GM23338 (cell line): ENCODE data around the gene DENND2A. TPM values are rescaled to one million over a fixed set of nuclear protein-coding genes. Genes with fewer than 3 reads are reported as not detected.

Experiments
- ATAC-seq: fragments of 200-7000 bp; cut with Tn5 transposase; 3 replicates; pipeline ENCODE4 v1.9.1; 2020
- DNase-seq: peaks from one replicate; pipeline ENCODE4 v3.0.0-alpha.2; 2015; ENCODE audit warnings: low spot score
- H2AFZ ChIP-seq: fragments of 200-600 bp; sonication (generic); 2 replicates; pipeline ENCODE4 v1.8.0; 2016; ENCODE audit warnings: antibody characterized with exemption, mild to moderate bottlenecking, moderate library complexity
- H3F3A ChIP-seq: fragments of 200-600 bp; sonication (generic); replicated peaks from 2 replicates; pipeline ENCODE4 v1.8.0; 2017; ENCODE audit warnings: antibody characterized with exemption, mixed run types, low read depth
- H3K27ac ChIP-seq: fragments of 200-600 bp; sonication (generic); 2 replicates; pipeline ENCODE4 v1.6.1; 2016; ENCODE audit warnings: low read depth
- H3K27me3 ChIP-seq: fragments of 200-600 bp; sonication (generic); 2 replicates; pipeline ENCODE4 v1.8.0; 2016; ENCODE audit warnings: mild to moderate bottlenecking, mixed run types, moderate library complexity; ENCODE audit not compliant: insufficient read depth
- H3K36me3 ChIP-seq: fragments of 200-600 bp; sonication (generic); 2 replicates; pipeline ENCODE4 v1.8.0; 2016; ENCODE audit warnings: mild to moderate bottlenecking; ENCODE audit not compliant: insufficient read depth
- H3K4me1 ChIP-seq: fragments of 200-600 bp; sonication (generic); 2 replicates; pipeline ENCODE4 v1.8.0; 2016; ENCODE audit warnings: mild to moderate bottlenecking, moderate library complexity; ENCODE audit not compliant: insufficient read depth
- H3K4me2 ChIP-seq: fragments of 200-600 bp; sonication (generic); 2 replicates; pipeline ENCODE4 v1.7.1; 2017; ENCODE audit warnings: mixed run types
- H3K4me3 ChIP-seq: fragments of 200-600 bp; sonication (generic); 2 replicates; pipeline ENCODE4 v1.6.1; 2016; ENCODE audit warnings: mixed run types
- H3K79me2 ChIP-seq: fragments of 200-600 bp; sonication (generic); replicated peaks from 2 replicates; pipeline ENCODE4 v1.8.0; 2017; ENCODE audit warnings: mild to moderate bottlenecking; ENCODE audit not compliant: insufficient read depth
- H3K9me2 ChIP-seq: fragments of 200-600 bp; sonication (generic); 2 replicates; pipeline ENCODE4 v1.8.0; 2017; ENCODE audit not compliant: insufficient read depth
- H4K20me1 ChIP-seq: fragments of 200-600 bp; sonication (generic); replicated peaks from 2 replicates; pipeline ENCODE4 v1.8.0; 2017; ENCODE audit warnings: mild to moderate bottlenecking; ENCODE audit not compliant: insufficient read depth
- H3K27ac Mint-ChIP-seq: 2 replicates; pipeline ENCODE4 v1.8.0; 2020; ENCODE audit warnings: inconsistent platforms, mild to moderate bottlenecking, moderate library complexity, mixed read lengths
- H3K27me3 Mint-ChIP-seq: 3 replicates; pipeline ENCODE4 v1.8.0; 2022; ENCODE audit warnings: low read depth, mild to moderate bottlenecking, moderate library complexity, mixed read lengths, inconsistent platforms; ENCODE audit not compliant: insufficient read depth, poor library complexity
- H3K36me3 Mint-ChIP-seq: 3 replicates; pipeline ENCODE4 v1.8.0; 2021; ENCODE audit warnings: low read depth, mild to moderate bottlenecking, inconsistent platforms, moderate library complexity, mixed read lengths
- H3K4me1 Mint-ChIP-seq: 3 replicates; pipeline ENCODE4 v1.8.0; 2020; ENCODE audit warnings: mild to moderate bottlenecking, inconsistent platforms, mixed read lengths
- H3K4me3 Mint-ChIP-seq: 3 replicates; pipeline ENCODE4 v1.8.0; 2021; ENCODE audit warnings: moderate library complexity, mild to moderate bottlenecking, inconsistent platforms, mixed read lengths
- H3K9me3 Mint-ChIP-seq: 3 replicates; pipeline ENCODE4 v1.8.0; 2020; ENCODE audit warnings: moderate library complexity, mild to moderate bottlenecking, inconsistent platforms, mixed read lengths
- CREB1 ChIP-seq: fragments of 250-450 bp; sonication (Bioruptor Pico); IDR thresholded peaks from 2 replicates; pipeline ENCODE4 v1.5.0; 2020; ENCODE audit warnings: low read depth, mild to moderate bottlenecking, moderate library complexity
- ETS1 ChIP-seq: IDR thresholded peaks from 2 replicates; pipeline ENCODE4 v1.6.1; 2016; ENCODE audit warnings: antibody characterized with exemption
- EZH2phosphoT487 ChIP-seq: fragments of 200-600 bp; sonication (generic); IDR thresholded peaks from one replicate; pipeline ENCODE4 v1.8.1; 2018; ENCODE audit warnings: antibody characterized with exemption; ENCODE audit not compliant: unreplicated experiment
- JUNB ChIP-seq: IDR thresholded peaks from one replicate; pipeline ENCODE4 v1.6.1; 2016; ENCODE audit warnings: antibody characterized with exemption; ENCODE audit not compliant: unreplicated experiment
- NANOG ChIP-seq: IDR thresholded peaks from 2 replicates; pipeline ENCODE4 v1.6.1; 2016; ENCODE audit warnings: antibody characterized with exemption, borderline replicate concordance
- REST ChIP-seq: IDR thresholded peaks from one replicate; pipeline ENCODE4 v1.6.1; 2018; ENCODE audit warnings: antibody characterized with exemption; ENCODE audit not compliant: unreplicated experiment
- STAT1 ChIP-seq: IDR thresholded peaks from one replicate; pipeline ENCODE4 v1.6.1; 2016; ENCODE audit warnings: antibody characterized with exemption; ENCODE audit not compliant: unreplicated experiment
- ZNF114 ChIP-seq: fragments of 250-450 bp; sonication (Bioruptor Pico); IDR thresholded peaks from 2 replicates; pipeline ENCODE4 v1.5.0; 2020; ENCODE audit warnings: mild to moderate bottlenecking, moderate library complexity
- ZNF331 ChIP-seq: fragments of 250-450 bp; sonication (Bioruptor Pico); IDR thresholded peaks from 2 replicates; pipeline ENCODE4 v1.5.0; 2020; ENCODE audit warnings: low read depth, mild to moderate bottlenecking, moderate library complexity
- ZNF462 ChIP-seq: fragments of 250-450 bp; sonication (Bioruptor Pico); IDR thresholded peaks from 2 replicates; pipeline ENCODE4 v1.5.0; 2020; ENCODE audit warnings: mild to moderate bottlenecking, moderate library complexity
- polyA plus RNA-seq: library from polyadenylated mRNA; unstranded; fragments of >200 nt; fragmentation: Nextera tagmentation; extraction: Ambion mirVana; gene quantifications from 2 replicates; pipeline ENCODE4 v1.2.1, GENCODE V29; 2016
- total RNA-seq: library from RNA; depleted of rRNA; stranded (reverse); fragments of >200 nt; shearing (Covaris generic); gene quantifications from 2 replicates; pipeline ENCODE4 v1.2.3, GENCODE V29; 2014

DENND2A gene
- total and polyA plus RNA-seq, 2 experiments from 2014 or later, result 1.7 to 5.6 TPM

GRCh38 chr7:140587243-140587642 lies 53.4 kb downstream of the DENND2A start (continued):
- TF ChIP-seq ZNF331 (CRISPR knock-in tag), result no peak
- TF ChIP-seq ZNF114 (CRISPR knock-in tag), result no peak
- no peak for TF ChIP-seq ETS1
- TF ChIP-seq JUNB, result no peak

- Histone ChIP-seq H3K9me2 (no peaks in the 10 kb centered on the region), H3K36me3 (no peaks in the 10 kb centered on the region), H3K27me3 (no peaks in the 10 kb centered on the region), H3K27ac (no peak overlapping the region), H3K4me1 (no peaks in the 10 kb centered on the region), H4K20me1 (no peaks in the 10 kb centered on the region), H3K4me3 (no peak overlapping the region), H3F3A (no peaks in the 10 kb centered on the region), H2AFZ (no peak overlapping the region), H3K79me2 (no peaks in the 10 kb centered on the region), H3K4me2 (no peak overlapping the region)
- DNase-seq (no peak), ATAC-seq (no peak)
- no peak overlapping the region for H3K27ac Mint-ChIP-seq
- 0 out of 3 replicates have a peak, but pooled peaks cover 3% of the 10 kb centered on the region for H3K36me3 Mint-ChIP-seq
- H3K9me3 Mint-ChIP-seq, result no peaks in the 10 kb centered on the region
- no peak for TF ChIP-seq ZNF114 (CRISPR knock-in tag)
- no peak for TF ChIP-seq STAT1
- no peak for TF ChIP-seq NANOG
- no peak for TF ChIP-seq ETS1
- TF ChIP-seq ZNF462 (CRISPR knock-in tag), result no peak
- TF ChIP-seq ZNF331 (CRISPR knock-in tag), result no peak
- TF ChIP-seq CREB1 (CRISPR knock-in tag), result no peak
- TF ChIP-seq REST, result no peak
- no peak for TF ChIP-seq EZH2phosphoT487
- H3K4me1 Mint-ChIP-seq, result no peaks in the 10 kb centered on the region
- no peaks in the 10 kb centered on the region for H3K27me3 Mint-ChIP-seq
- no peak overlapping the region for H3K4me3 Mint-ChIP-seq
These were observed 54.1 kb downstream of the DENND2A start for GRCh38 chr7:140586516-140586915.
